GF-D8 (cell line): ENCODE results near the gene EFNB1.

Source experiments
- DNase-seq: peaks from one replicate; lab custom pipeline; 2025; lab: John Stamatoyannopoulos, UW

Gene EFNB1

GRCh38 chrX:68843992-68844391, 15.2 kb downstream of the EFNB1 start:
- DNase-seq = no peak

GRCh38 chrX:68844581-68844980, 15.8 kb downstream of the EFNB1 start:
- DNase-seq = no peak

- DNase-seq = no peak
These were observed 17.7 kb downstream of the EFNB1 start for GRCh38 chrX:68846536-68846935.

GRCh38 chrX:68847172-68847571, 18.4 kb downstream of the EFNB1 start:
- DNase-seq = no peak

- no peak for DNase-seq
These were observed 19.5 kb downstream of the EFNB1 start for GRCh38 chrX:68848189-68848940.

- DNase-seq = no peak
These were observed 22.3 kb downstream of the EFNB1 start for GRCh38 chrX:68851082-68851481.

- DNase-seq = no peak
These were observed 23.2 kb downstream of the EFNB1 start for GRCh38 chrX:68852046-68852445.

GRCh38 chrX:68853665-68854251, 24.9 kb downstream of the EFNB1 start:
- no peak for DNase-seq

GRCh38 chrX:68865300-68865699, 36.5 kb downstream of the EFNB1 start:
- DNase-seq = no peak

GRCh38 chrX:68865926-68866325, 37.1 kb downstream of the EFNB1 start:
- DNase-seq = no peak

GRCh38 chrX:68867458-68868112, 38.8 kb downstream of the EFNB1 start:
- no peak for DNase-seq

- DNase-seq = no peak
These were observed 39.5 kb downstream of the EFNB1 start for GRCh38 chrX:68868316-68868715.

- no peak for DNase-seq
These were observed 40.3 kb downstream of the EFNB1 start for GRCh38 chrX:68868902-68869800.

- DNase-seq = no peak
These were observed 41.5 kb downstream of the EFNB1 start for GRCh38 chrX:68870357-68870756.

- no peak for DNase-seq
These were observed 43.4 kb downstream of the EFNB1 start for GRCh38 chrX:68872171-68872570.

- DNase-seq = no peak
These were observed 45.3 kb downstream of the EFNB1 start for GRCh38 chrX:68874076-68874475.

- no peak for DNase-seq
These were observed 47.9 kb downstream of the EFNB1 start for GRCh38 chrX:68876731-68877130.

GRCh38 chrX:68877606-68878005, 48.8 kb downstream of the EFNB1 start:
- no peak for DNase-seq

GRCh38 chrX:68878977-68879645, 50.3 kb downstream of the EFNB1 start:
- no peak for DNase-seq

GRCh38 chrX:68880846-68881552, 52.2 kb downstream of the EFNB1 start:
- DNase-seq = no peak

GRCh38 chrX:68881911-68882310, 53.1 kb downstream of the EFNB1 start:
- DNase-seq = no peak
